Lung (tissue), 12 donors: ENCODE data around the gene OMA1. TPM values are rescaled to one million over a fixed set of nuclear protein-coding genes. Genes with fewer than 3 reads are reported as not detected.
"Not testable (repeated sequence)": the region's sequence is repeated elsewhere in the genome, so short reads cannot be mapped to it uniquely, and the experiment has no call there.

Experiments used
- ATAC-seq: fragments of 200-7000 bp; cut with Tn5 transposase; one replicate; pipeline ENCODE4 v1.9.1; 2020; ENCODE audit warnings: moderate number of reproducible peaks; ENCODE audit not compliant: insufficient read depth, low FRiP score
- DNase-seq, 3 donors: peaks; one replicate each; pipeline ENCODE4 v3.0.0-alpha.2; 2013 to 2017
- H3K27ac ChIP-seq, 2 donors: one replicate each; pipeline ENCODE4 v1.5.1; 2013; ENCODE audit warnings: mild to moderate bottlenecking in 2 of 2, moderate library complexity in 2 of 2, control low read depth in 1 of 2, inconsistent platforms in 1 of 2, low read depth in 1 of 2, low read length in 1 of 2
- H3K27me3 ChIP-seq, 3 donors: one replicate each; pipeline ENCODE4 v1.5.1; 2013; ENCODE audit warnings: low read length in 2 of 3; ENCODE audit not compliant: control insufficient read depth in 3 of 3, insufficient read depth in 3 of 3
- H3K36me3 ChIP-seq, 4 donors: one replicate each; pipeline ENCODE4 v1.5.1; 2013; ENCODE audit warnings: low read length in 4 of 4, mild to moderate bottlenecking in 1 of 4, moderate library complexity in 1 of 4; ENCODE audit not compliant: control insufficient read depth in 4 of 4, insufficient read depth in 4 of 4
- H3K4me1 ChIP-seq, 5 donors: one replicate each; pipeline ENCODE4 v1.5.1; 2013; ENCODE audit warnings: low read length in 5 of 5, mild to moderate bottlenecking in 2 of 5, moderate library complexity in 1 of 5; ENCODE audit not compliant: control insufficient read depth in 5 of 5, insufficient read depth in 5 of 5
- H3K4me3 ChIP-seq: one replicate; pipeline ENCODE4 v1.5.1; 2013; ENCODE audit warnings: mild to moderate bottlenecking, control low read depth, moderate library complexity
- H3K9ac ChIP-seq, 2 donors: one replicate each; pipeline ENCODE4 v1.5.1; 2013; ENCODE audit warnings: low read length in 2 of 2, control low read depth in 1 of 2; ENCODE audit not compliant: insufficient read depth in 1 of 2
- H3K9me3 ChIP-seq, 4 donors: one replicate each; pipeline ENCODE4 v1.5.1; 2013; ENCODE audit warnings: low read length in 3 of 4, mild to moderate bottlenecking in 1 of 4, moderate library complexity in 1 of 4; ENCODE audit not compliant: control insufficient read depth in 4 of 4, insufficient read depth in 3 of 4
- CTCF ChIP-seq: IDR thresholded peaks from 2 replicates; pipeline ENCODE4 v1.5.1; 2012; ENCODE audit warnings: mild to moderate bottlenecking; ENCODE audit errors: control extremely low read depth, extremely low read depth
- WGBS, 2 donors: extraction: QIAGEN DNeasy Blood & Tissue Kit; methylation state at CpG; one replicate each; pipeline ENCODE4 v1.1.7; 2013; 5-methylcytosine and 5-hydroxymethylcytosine counted together
- polyA plus RNA-seq, 2 donors: library from polyadenylated mRNA; stranded (reverse); fragments of 200-250 nt; gene quantifications; one replicate each; pipeline ENCODE4 v1.2.1, GENCODE V29; 2013
- total RNA-seq, 2 donors: library from RNA; depleted of rRNA in 1 of 2; stranded (reverse); fragments of >200 nt in 1 of 2; gene quantifications; one replicate each; pipeline ENCODE4 v1.2.1, GENCODE V29; 2014 to 2021
- donor health status: control.
- donor health status: control.
- donor health status: Bipolar disorder and iron deficiency.
- donor health status: healthy.
- donor health status: DM: yes; HTN: yes; CAD: no.

The OMA1 gene
- total and polyA plus RNA-seq, 4 donors: 13.2 to 52.1 (median 23.3) TPM

GRCh38 chr1:58497499-58497898 lies 49.0 kb downstream of the OMA1 start:
- Histone ChIP-seq H3K4me1 (no peaks in the 10 kb centered on the region), H3K9me3 (no peaks in the 10 kb centered on the region), H3K4me3 (no peak overlapping the region), H3K9ac (no peak overlapping the region), H3K27ac (no peak overlapping the region), H3K36me3 (peaks cover 0 to 3% (median 1%) of the 10 kb centered on the region in 4 donors), H3K27me3 (no peaks in the 10 kb centered on the region)
- no peak for DNase-seq
- TF ChIP-seq CTCF: no peak
- WGBS, 2 donors: 53 to 74% methylated on average over 4 of the region's 4 CpGs
- no peak for ATAC-seq

- Histone ChIP-seq H3K9me3 (no peaks in the 10 kb centered on the region), H3K4me1 (no peaks in the 10 kb centered on the region), H3K27me3 (no peaks in the 10 kb centered on the region), H3K36me3 (peaks cover 0 to 3% (median 0%) of the 10 kb centered on the region in 4 donors), H3K4me3 (no peak overlapping the region), H3K9ac (no peak overlapping the region), H3K27ac (no peak overlapping the region)
- 94% methylated on average over 3 of the region's 3 CpGs for WGBS, 2 donors
- TF ChIP-seq CTCF: no peak
- DNase-seq (no peak), ATAC-seq (no peak)
Measured at GRCh38 chr1:58496042-58496441, 50.5 kb downstream of the OMA1 start.

- not testable (repeated sequence) for H3K4me1 ChIP-seq, DNase-seq, ATAC-seq, H3K27ac ChIP-seq, H3K9ac ChIP-seq, H3K27me3 ChIP-seq, H3K9me3 ChIP-seq, H3K36me3 ChIP-seq, H3K4me3 ChIP-seq
- WGBS, 2 donors: 97 to 99% methylated on average over 18 of the region's 18 CpGs
Measured at GRCh38 chr1:58488914-58489313, 57.6 kb downstream of the OMA1 start.

- Histone ChIP-seq H3K27me3 (no peaks in the 10 kb centered on the region), H3K27ac (no peak overlapping the region), H3K36me3 (peaks cover 0 to 2% (median 0%) of the 10 kb centered on the region in 4 donors), H3K9me3 (no peaks in the 10 kb centered on the region), H3K4me1 (no peaks in the 10 kb centered on the region), H3K4me3 (no peak overlapping the region), H3K9ac (no peak overlapping the region)
- ATAC-seq (no peak), DNase-seq (no peak)
- TF ChIP-seq CTCF: no peak
- 87 to 90% methylated on average over 5 of the region's 5 CpGs for WGBS, 2 donors
Measured at GRCh38 chr1:58487002-58487401, 59.5 kb downstream of the OMA1 start.
